Stimulated activated naive CD8-positive, alpha-beta T cell treated with anti-CD3 and anti-CD28 coated beads, Interleukin-15, amount 100 ng/mL, for 72 hours (primary cell): ENCODE results near the gene ZBTB1.
"Not testable (repeated sequence)": the region's sequence is repeated elsewhere in the genome, so short reads cannot be mapped to it uniquely, and the experiment has no call there.

ENCODE experiments used
- ATAC-seq: fragments of 150-1000 bp; cut with Tn5 transposase; 2 replicates; pipeline ENCODE4 v1.10.0; 2021; ENCODE audit warnings: mild to moderate bottlenecking, moderate library complexity
- DNase-seq, 2 donors: peaks; one replicate each; pipeline ENCODE4 v3.0.0; 2021 to 2022
- H3K27ac Mint-ChIP-seq, 2 donors: one replicate each; pipeline ENCODE4 v1.8.0; 2022; ENCODE audit warnings: mild to moderate bottlenecking in 2 of 2, mixed read lengths in 2 of 2, moderate library complexity in 2 of 2
- H3K27me3 Mint-ChIP-seq: one replicate; pipeline ENCODE4 v1.8.0; 2022; ENCODE audit warnings: mixed read lengths
- H3K4me1 Mint-ChIP-seq: one replicate; pipeline ENCODE4 v1.8.0; 2022; ENCODE audit warnings: mild to moderate bottlenecking, mixed read lengths
- H3K4me3 Mint-ChIP-seq, 2 donors: one replicate each; pipeline ENCODE4 v1.8.0; 2022; ENCODE audit warnings: mild to moderate bottlenecking in 2 of 2, mixed read lengths in 2 of 2, moderate library complexity in 1 of 2
- H3K9me3 Mint-ChIP-seq, 2 donors: one replicate each; pipeline ENCODE4 v1.8.0; 2022; ENCODE audit warnings: mixed read lengths in 2 of 2

Gene ZBTB1

DNA sequence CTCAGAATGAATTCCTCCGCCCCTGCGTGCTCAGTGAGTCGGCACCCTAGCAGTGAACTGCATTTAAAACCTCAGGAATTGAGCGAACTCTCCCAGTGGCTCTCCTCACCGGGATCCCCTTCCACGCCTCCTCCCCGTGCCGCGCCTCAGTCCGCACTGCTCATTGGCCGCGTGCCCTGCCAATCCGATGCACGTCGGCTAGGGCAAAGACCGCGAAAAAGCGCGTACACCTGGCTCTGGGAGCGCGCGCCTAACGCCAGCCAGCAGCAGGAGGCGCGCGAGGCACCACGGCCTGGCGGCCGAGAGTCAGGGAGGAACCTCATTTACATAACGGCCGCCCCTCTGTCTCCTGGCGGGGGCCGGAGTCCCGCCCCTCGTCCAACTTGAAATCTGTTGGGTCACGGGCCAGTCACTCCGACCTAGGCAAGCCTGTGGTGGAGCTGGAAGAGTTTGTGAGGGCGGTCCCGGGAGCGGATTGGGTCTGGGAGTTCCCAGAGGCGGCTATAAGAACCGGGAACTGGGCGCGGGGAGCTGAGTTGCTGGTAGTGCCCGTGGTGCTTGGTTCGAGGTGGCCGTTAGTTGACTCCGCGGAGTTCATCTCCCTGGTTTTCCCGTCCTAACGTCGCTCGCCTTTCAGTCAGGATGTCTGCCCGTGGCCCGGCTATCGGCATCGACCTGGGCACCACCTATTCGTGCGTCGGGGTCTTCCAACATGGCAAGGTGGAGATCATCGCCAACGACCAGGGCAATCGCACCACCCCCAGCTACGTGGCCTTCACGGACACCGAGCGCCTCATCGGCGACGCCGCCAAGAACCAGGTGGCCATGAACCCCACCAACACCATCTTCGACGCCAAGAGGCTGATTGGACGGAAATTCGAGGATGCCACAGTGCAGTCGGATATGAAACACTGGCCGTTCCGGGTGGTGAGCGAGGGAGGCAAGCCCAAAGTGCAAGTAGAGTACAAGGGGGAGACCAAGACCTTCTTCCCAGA lies 35.9 kb downstream of the ZBTB1 start, which contains the start of gene HSPA2:
Gene HSPA2 (plus strand): TSS at position 534 of the 995 bp plus-strand sequence. CDS start 109 bp downstream, at position 643.
- DNase-seq (peak; percentile 96 to 98), ATAC-seq (peak; percentile 96)
- Mint-ChIP-seq H3K27ac (peak within 1 kb of the TSS; percentile 99), H3K4me3 (peak within 1 kb of the TSS; percentile 96 to 100), H3K4me1 (peaks cover 45% of the 10 kb centered on the region), H3K27me3 (peaks cover 57% of the 10 kb centered on the region), H3K9me3 (peaks cover 0 to 12% of the 10 kb centered on the region in 2 donors)

DNA sequence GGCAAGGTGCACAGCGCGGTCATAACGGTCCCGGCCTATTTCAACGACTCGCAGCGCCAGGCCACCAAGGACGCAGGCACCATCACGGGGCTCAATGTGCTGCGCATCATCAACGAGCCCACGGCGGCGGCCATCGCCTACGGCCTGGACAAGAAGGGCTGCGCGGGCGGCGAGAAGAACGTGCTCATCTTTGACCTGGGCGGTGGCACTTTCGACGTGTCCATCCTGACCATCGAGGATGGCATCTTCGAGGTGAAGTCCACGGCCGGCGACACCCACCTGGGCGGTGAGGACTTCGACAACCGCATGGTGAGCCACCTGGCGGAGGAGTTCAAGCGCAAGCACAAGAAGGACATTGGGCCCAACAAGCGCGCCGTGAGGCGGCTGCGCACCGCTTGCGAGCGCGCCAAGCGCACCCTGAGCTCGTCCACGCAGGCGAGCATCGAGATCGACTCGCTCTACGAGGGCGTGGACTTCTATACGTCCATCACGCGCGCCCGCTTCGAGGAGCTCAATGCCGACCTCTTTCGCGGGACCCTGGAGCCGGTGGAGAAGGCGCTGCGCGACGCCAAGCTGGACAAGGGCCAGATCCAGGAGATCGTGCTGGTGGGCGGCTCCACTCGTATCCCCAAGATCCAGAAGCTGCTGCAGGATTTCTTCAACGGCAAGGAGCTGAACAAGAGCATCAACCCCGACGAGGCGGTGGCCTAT lies 36.8 kb downstream of the ZBTB1 start:
- Mint-ChIP-seq H3K9me3 (peaks cover 0 to 12% of the 10 kb centered on the region in 2 donors), H3K4me1 (peaks cover 41% of the 10 kb centered on the region), H3K4me3 (peak overlapping the region; percentile 96 to 100), H3K27me3 (peaks cover 57% of the 10 kb centered on the region), H3K27ac (peak overlapping the region in 1 of 2 donors; percentile 99)
- peak; percentile 18 to 23 for DNase-seq
- ATAC-seq, result no peak

DNA sequence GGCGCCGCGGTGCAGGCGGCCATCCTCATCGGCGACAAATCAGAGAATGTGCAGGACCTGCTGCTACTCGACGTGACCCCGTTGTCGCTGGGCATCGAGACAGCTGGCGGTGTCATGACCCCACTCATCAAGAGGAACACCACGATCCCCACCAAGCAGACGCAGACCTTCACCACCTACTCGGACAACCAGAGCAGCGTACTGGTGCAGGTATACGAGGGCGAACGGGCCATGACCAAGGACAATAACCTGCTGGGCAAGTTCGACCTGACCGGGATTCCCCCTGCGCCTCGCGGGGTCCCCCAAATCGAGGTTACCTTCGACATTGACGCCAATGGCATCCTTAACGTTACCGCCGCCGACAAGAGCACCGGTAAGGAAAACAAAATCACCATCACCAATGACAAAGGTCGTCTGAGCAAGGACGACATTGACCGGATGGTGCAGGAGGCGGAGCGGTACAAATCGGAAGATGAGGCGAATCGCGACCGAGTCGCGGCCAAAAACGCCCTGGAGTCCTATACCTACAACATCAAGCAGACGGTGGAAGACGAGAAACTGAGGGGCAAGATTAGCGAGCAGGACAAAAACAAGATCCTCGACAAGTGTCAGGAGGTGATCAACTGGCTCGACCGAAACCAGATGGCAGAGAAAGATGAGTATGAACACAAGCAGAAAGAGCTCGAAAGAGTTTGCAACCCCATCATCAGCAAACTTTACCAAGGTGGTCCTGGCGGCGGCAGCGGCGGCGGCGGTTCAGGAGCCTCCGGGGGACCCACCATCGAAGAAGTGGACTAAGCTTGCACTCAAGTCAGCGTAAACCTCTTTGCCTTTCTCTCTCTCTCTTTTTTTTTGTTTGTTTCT lies 37.6 kb downstream of the ZBTB1 start:
- Mint-ChIP-seq H3K4me3 (peak overlapping the region; percentile 96 to 100), H3K4me1 (peaks cover 36% of the 10 kb centered on the region), H3K27me3 (peaks cover 51% of the 10 kb centered on the region), H3K27ac (no peak overlapping the region), H3K9me3 (peaks cover 0 to 12% of the 10 kb centered on the region in 2 donors)
- no peak for ATAC-seq
- peak; percentile 12 to 14 for DNase-seq

DNA sequence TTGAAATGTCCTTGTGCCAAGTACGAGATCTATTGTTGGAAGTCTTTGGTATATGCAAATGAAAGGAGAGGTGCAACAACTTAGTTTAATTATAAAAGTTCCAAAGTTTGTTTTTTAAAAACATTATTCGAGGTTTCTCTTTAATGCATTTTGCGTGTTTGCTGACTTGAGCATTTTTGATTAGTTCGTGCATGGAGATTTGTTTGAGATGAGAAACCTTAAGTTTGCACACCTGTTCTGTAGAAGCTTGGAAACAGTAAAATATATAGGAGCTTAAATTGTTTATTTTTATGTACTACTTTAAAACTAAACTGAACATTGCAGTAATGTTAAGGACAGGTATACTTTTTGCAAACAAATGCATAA lies 38.2 kb downstream of the ZBTB1 start:
- Mint-ChIP-seq H3K4me3 (peak overlapping the region; percentile 96 to 100), H3K27ac (no peak overlapping the region), H3K9me3 (peaks cover 0 to 12% of the 10 kb centered on the region in 2 donors), H3K4me1 (peaks cover 36% of the 10 kb centered on the region), H3K27me3 (peaks cover 50% of the 10 kb centered on the region)
- ATAC-seq (no peak), DNase-seq (no peak)

DNA sequence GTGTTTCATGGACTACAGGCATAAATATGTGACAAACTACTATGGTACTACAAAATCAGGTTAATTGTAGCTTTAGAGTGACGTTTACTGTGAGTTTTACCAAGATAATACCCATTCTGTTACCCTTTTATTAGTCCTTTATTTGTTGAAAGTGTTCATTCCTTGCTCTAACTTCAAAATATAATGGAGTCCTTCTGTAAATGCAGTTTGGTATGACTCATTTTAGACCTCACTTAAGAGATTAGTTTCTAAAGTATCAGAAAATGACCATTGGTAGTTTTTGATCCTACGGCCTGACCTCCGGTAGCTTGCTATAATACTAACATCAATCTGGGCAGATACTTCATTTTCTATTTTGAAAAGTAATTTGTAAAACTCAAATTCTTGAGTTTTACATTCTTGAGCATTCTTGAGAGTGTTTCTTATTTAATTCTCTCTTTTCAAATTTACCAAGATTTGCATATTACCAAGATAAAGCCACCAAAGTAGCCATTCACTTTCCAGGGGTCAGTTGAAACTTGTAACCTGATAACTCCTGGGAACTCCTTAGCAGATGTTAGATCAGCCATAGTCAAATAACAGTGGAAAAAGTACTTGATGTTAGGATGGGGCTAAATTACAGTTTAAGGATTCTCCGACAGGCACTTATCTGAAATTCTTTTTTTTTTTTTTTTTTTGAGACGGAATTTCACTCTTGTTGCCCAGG lies 40.2 kb downstream of the ZBTB1 start:
- H3K27ac Mint-ChIP-seq, result no peak overlapping the region
- peaks cover 37% of the 10 kb centered on the region for H3K4me1 Mint-ChIP-seq
- H3K4me3 Mint-ChIP-seq, result no peak overlapping the region
- peaks cover 0 to 12% of the 10 kb centered on the region in 2 donors for H3K9me3 Mint-ChIP-seq
- ATAC-seq, result no peak
- peaks cover 50% of the 10 kb centered on the region for H3K27me3 Mint-ChIP-seq
- DNase-seq, result no peak

DNA sequence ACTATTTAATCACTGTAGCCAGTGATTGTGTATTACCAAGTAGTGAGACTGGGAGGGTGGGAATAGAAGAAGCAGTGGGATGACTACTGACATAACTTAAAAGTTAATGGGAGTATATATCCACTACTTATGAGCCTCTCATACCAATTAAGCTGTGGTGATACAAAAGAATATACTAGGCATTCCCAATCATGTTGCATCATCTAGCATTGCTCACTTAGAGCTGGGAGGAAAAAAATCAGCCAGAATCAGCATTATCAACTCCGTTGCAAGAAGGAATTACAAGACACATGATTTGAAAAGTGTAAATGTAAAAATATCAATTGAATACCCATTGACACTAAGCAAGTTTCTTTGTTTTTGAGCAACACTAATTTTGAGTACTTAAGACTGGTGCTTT lies 44.4 kb downstream of the ZBTB1 start:
- no peak for ATAC-seq
- H3K4me1 Mint-ChIP-seq, result peaks cover 7% of the 10 kb centered on the region
- no peaks in the 10 kb centered on the region for H3K9me3 Mint-ChIP-seq
- no peak for DNase-seq
- no peak overlapping the region for H3K27ac Mint-ChIP-seq
- H3K27me3 Mint-ChIP-seq, result peaks cover 20% of the 10 kb centered on the region
- H3K4me3 Mint-ChIP-seq, result peak overlapping the region; percentile 56 to 64

DNA sequence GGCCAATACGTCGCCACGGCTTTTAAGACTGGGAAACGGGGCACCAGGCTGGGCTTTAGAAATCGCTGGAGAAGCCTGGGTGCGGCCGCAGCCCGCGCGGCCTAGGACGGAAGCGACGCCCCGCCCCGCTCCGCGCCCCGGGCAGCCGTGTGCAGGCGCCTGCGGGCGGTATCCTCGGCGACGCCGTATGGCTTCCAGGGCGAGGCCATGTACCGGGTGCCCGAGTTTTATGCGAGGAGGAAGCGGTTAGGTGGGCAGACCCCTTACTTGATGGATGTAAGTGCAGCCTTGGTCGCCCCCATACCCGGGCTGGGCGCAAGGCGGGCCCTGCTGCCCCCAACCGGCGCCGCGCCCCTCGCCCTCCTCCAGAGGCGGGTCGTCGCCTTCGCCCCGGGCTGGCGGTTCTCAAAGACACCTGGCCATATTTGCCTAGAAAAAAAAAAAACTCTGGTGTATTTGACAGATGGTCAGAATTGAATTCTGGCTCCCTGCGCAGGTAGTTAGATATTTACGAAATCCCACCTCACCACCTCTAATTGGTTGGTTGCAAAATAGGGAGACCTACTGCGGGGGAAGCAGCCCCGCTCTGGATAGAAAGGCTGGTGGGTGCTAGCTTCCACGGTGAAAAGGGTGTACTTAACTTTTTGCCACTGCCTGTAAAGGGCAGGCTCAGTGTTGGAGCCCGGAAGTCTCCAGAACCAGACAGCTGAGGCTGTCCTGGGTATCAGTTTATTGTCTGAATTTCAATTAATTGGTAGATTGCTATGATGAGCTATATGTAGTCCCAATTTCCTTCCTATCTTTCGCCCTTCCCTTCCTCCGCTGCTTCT lies 45.4 kb downstream of the ZBTB1 start, which contains the start of gene PPP1R36:
Gene PPP1R36 (plus strand): TSS at position 171 of the 830 bp plus-strand sequence. CDS start 37 bp downstream, at position 208.
- H3K27me3 Mint-ChIP-seq, result peaks cover 10% of the 10 kb centered on the region
- peaks cover 7% of the 10 kb centered on the region for H3K4me1 Mint-ChIP-seq
- no peaks in the 10 kb centered on the region for H3K9me3 Mint-ChIP-seq
- H3K27ac Mint-ChIP-seq, result no peak within 1 kb of the TSS
- ATAC-seq, result peak; percentile 96
- H3K4me3 Mint-ChIP-seq, result peak within 1 kb of the TSS; percentile 56 to 64
- peak; percentile 38 to 51 for DNase-seq

DNA sequence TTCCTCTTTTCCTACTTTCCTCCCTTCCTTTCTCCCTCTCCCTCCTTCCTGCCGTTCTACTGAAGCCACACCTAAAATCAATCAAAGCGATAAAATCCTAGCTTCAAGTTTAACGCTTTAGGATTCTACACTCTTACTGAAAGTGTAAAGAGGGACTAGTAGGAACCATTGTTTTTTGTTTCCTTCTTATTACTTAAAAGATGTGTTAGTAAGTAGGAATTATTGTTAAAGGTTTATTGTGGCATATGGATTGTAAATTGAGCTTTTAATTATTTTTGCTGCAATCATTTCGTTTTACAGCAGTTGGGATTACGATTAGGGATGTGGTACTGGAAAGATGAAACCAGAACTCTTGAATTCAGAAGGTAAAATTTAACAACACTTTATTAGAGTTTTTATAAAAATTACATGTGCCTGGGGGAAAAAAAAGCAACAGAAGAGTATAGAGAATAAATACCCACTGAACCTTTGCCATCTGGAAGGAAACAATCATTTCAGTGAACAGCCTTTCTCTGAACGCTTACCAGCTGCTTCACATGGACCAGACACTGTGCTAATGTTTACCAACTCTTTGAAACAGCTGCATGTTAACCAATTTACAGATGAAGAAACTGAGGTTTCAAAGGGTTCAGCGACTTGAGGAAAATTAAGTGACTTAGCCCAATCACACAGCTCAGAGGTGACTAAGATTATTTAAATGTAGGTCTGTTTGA lies 46.2 kb downstream of the ZBTB1 start:
- H3K27ac Mint-ChIP-seq, result no peak overlapping the region
- H3K4me3 Mint-ChIP-seq, result peak overlapping the region; percentile 52 to 54

DNA sequence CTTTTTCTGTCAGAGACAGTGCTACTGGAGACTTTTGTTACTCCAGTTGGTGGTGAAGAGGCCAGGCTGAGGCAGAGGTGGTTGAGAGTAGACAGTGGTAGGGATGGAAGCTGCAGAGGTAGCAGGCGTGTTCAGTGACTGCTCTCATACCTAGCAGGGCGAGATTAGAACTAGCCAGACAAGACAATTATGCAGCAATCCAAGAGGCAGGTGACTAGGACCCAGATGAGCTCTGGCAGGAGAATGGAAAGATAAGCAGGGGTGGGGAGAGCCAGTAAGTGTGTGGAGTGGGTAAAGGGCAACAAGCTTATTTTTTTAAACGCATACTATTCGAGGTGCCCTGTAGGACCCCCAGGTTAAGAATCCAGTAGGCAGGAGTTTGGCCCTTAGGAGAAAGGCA lies 50.0 kb downstream of the ZBTB1 start:
- Mint-ChIP-seq H3K4me3 (no peak overlapping the region), H3K4me1 (peaks cover 2% of the 10 kb centered on the region), H3K9me3 (no peaks in the 10 kb centered on the region), H3K27ac (no peak overlapping the region), H3K27me3 (peaks cover 10% of the 10 kb centered on the region)
- ATAC-seq (no peak), DNase-seq (no peak)

More for the DNA sequence above, 46.2 kb downstream of the ZBTB1 start:
- ATAC-seq, result no peak
- Mint-ChIP-seq H3K27me3 (peaks cover 10% of the 10 kb centered on the region), H3K4me1 (peaks cover 7% of the 10 kb centered on the region), H3K9me3 (no peaks in the 10 kb centered on the region)
- DNase-seq, result no peak

DNA sequence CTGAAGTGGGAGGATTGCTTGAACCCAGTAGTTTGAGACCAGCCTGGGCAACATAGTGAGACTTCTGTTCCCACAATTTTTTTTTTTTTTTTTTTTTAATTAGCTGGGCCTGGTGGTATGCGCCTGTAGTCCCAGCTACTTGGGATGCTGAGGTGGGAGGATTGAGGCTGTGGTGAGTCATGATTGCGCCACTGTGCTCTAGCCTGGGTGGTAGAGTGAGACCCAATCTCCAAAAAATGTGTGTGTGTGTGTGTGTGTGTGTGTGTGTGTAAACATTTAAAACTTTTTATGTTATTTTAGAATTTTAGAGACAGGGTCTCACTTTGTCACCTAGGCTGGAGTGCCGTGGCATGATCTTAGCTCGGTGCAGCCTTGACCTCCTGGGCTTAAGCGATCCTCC lies 52.0 kb downstream of the ZBTB1 start:
- Mint-ChIP-seq H3K27ac (no peak overlapping the region), H3K4me3 (no peak overlapping the region), H3K9me3 (no peaks in the 10 kb centered on the region), H3K4me1 (no peaks in the 10 kb centered on the region), H3K27me3 (no peaks in the 10 kb centered on the region)
- no peak for ATAC-seq
- DNase-seq, result no peak

DNA sequence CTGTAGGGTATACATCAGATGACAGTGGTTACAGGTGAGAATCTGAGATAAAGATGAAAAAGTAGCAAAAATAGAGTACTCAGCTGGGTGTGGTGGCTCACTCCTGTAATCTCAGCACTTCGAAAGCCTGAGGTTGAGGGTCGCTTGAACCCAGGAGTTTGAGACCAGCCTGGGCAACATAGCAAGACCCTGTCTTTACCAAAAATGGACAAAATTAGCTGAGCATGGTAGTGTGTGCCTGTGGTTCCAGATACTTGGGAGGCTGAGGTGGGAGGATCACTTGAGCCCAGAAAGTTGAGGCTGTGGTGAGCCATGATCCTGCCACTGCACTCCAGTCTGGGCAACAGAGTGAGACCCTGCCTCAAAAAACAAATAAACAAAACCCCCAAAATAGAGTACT lies 53.6 kb downstream of the ZBTB1 start:
- not testable (repeated sequence) for ATAC-seq, H3K27ac Mint-ChIP-seq, H3K4me3 Mint-ChIP-seq, H3K4me1 Mint-ChIP-seq, DNase-seq, H3K27me3 Mint-ChIP-seq, H3K9me3 Mint-ChIP-seq

DNA sequence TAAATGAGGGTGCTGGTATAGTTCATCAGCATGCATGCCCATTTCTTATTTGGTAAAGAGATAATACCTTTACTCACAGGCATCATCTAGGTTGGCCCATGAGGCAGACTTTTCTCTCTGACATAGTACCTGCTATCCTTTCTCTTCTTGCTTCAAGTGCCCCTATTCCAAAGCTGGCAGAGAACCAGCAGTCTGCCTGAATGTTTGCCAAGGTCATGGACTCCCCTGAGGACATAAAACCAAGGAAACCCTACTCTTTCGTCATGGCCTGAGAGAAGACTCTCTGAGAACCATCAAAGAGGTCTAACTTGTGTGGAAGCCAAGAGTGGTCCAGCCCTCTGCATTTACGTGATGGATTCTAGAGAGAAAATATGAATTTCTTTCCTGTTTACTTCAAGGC lies 57.1 kb downstream of the ZBTB1 start:
- Mint-ChIP-seq H3K27ac (no peak overlapping the region), H3K4me3 (no peak overlapping the region), H3K27me3 (no peaks in the 10 kb centered on the region), H3K4me1 (no peaks in the 10 kb centered on the region), H3K9me3 (no peaks in the 10 kb centered on the region)
- DNase-seq (no peak), ATAC-seq (no peak)

DNA sequence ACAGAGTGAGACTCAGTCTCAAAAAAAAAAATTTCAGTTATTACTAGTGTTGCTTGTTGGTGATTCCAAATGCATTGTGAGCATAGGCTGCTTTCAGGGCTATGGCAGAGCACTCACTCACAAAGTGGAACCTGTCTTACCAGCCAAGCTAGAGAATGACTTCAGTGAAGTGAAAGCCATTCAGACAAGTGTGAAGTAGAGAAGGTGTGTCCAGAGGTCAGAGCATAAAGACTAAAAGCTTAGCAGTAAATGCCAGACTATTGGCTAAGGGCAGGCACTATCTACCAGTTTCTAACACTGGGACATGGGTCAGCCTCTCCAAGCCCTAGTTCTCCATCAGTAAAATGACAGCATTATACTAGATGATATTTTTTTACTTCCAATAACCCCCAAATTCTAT lies 57.9 kb downstream of the ZBTB1 start:
- no peak overlapping the region for H3K4me3 Mint-ChIP-seq
- no peak overlapping the region for H3K27ac Mint-ChIP-seq
- DNase-seq, result no peak
- ATAC-seq, result no peak
- no peaks in the 10 kb centered on the region for H3K9me3 Mint-ChIP-seq
- H3K4me1 Mint-ChIP-seq, result no peaks in the 10 kb centered on the region
- H3K27me3 Mint-ChIP-seq, result no peaks in the 10 kb centered on the region
